Measurements from ENCODE around the gene SOX21. TPM values are rescaled to one million over a fixed set of nuclear protein-coding genes. Genes with fewer than 3 reads are reported as not detected.

Gene SOX21
- total and polyA plus RNA-seq, 7 donors = not detected

DNA sequence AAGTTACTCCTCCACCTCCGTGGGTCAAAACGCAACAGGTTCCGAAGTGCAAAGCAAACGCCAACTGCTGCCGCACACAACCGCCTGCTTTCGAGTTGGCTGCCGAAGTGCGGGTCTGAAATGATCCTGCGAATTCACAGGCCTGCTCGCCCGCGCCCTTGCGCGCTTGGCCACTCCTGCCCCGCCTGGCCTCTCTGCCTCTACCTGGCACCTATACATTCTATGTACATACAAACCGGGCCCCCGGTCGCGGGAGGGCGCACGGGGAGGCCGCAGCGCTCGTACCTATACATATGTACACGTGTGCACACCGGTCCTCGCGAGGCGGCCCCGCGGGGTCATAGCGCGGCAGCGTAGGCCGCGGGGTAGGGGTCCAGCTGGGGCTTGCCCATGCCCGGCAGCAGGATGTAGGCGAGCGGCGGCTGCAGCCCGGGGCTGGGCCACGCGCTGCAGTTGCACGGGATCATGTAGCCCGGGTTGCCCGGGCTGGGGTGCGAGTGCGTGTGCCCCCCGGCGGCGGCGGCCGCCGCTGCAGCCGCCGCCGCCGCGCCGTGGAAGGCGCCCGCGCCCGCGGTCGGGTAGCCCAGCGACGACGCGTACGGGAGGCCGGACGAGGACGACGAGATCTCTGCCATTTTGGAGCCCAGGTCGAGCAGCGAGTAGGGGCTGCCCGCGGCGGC lies 1.3 kb downstream of the SOX21 start:
- 3 to 4% (median 3%) methylated on average over 46 to 81 of the region's 81 CpGs for WGBS, 3 donors
- peaks cover 9% of the 10 kb centered on the region for H3K4me1 ChIP-seq
- DNase-seq (no peak), ATAC-seq (no peak)
- peaks cover 0 to 91% (median 42%) of the 10 kb centered on the region in 3 donors for H3K27me3 ChIP-seq (ENCODE audit: insufficient read depth in 3 of 3, low read length in 2 of 3)
- peak overlapping the region; percentile 58 for H3K4me3 ChIP-seq
- intact Hi-C loops (cut with DNase I) = no loop called here
- no peak overlapping the region for H3K27ac ChIP-seq
- no peaks in the 10 kb centered on the region for H3K9me3 ChIP-seq
- no peaks in the 10 kb centered on the region for H3K36me3 ChIP-seq (ENCODE audit: insufficient read depth in 1 of 2, low read depth in 1 of 2)
- TF ChIP-seq CTCF (IDR thresholded peaks at IDR 0.05) = no peak

DNA sequence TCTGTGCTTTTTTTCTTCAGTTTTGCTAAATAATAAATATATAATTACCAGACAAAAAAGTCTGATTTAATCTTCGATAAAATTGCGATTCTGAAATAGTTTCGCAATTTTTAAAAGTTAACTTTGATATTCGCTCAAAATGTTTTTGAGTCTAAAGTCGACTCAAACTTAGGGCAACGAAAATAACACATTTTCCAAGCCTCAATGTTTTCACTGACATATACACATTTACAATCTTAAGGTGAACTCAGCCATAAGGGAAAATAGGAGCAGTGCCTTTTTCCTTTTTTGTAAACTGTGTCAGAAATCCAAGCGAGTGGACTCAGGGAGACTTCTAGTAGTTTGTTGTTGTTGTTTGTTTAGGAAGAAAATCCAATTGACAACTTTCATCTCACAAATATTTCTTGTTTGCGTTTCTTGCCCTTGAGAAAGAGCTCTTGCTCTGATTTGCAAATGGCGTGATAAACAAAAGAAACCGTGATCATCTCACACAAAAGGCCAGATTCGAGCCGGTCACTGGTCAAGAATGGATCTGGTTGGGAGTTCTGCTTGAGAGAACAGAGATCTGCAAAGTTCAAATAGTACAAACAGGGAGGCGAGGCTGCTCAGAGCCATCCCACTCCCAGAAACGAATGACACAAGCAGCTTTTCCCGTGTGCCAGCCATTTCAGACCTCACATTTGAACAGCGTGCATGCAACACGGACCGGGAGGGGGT lies 2.1 kb downstream of the SOX21 start:
- peaks cover 9% of the 10 kb centered on the region for H3K4me1 ChIP-seq
- no peak for ATAC-seq
- no peak for DNase-seq
- no peaks in the 10 kb centered on the region for H3K36me3 ChIP-seq (ENCODE audit: insufficient read depth in 1 of 2, low read depth in 1 of 2)
- 16 to 17% (median 17%) methylated on average over 18 of the region's 18 CpGs for WGBS, 3 donors
- intact Hi-C loops (cut with DNase I) = no loop called here
- peaks cover 0 to 96% (median 48%) of the 10 kb centered on the region in 3 donors for H3K27me3 ChIP-seq (ENCODE audit: insufficient read depth in 3 of 3, low read length in 2 of 3)
- no peak overlapping the region for H3K27ac ChIP-seq
- H3K9me3 ChIP-seq = no peaks in the 10 kb centered on the region
- H3K4me3 ChIP-seq = no peak overlapping the region
- TF ChIP-seq CTCF (IDR thresholded peaks at IDR 0.05) = no peak

- Histone ChIP-seq H3K36me3 (ENCODE audit: insufficient read depth in 1 of 2, low read depth in 1 of 2) (no peaks in the 10 kb centered on the region), H3K27ac (no peak overlapping the region), H3K27me3 (ENCODE audit: insufficient read depth in 3 of 3, low read length in 2 of 3) (peaks cover 0 to 98% (median 50%) of the 10 kb centered on the region in 3 donors), H3K4me1 (peaks cover 9% of the 10 kb centered on the region), H3K4me3 (no peak overlapping the region), H3K9me3 (no peaks in the 10 kb centered on the region)
- intact Hi-C loops (cut with DNase I) = no loop called here
- no peak for TF ChIP-seq CTCF (IDR thresholded peaks at IDR 0.05)
- no peak for ATAC-seq
- DNase-seq = no peak
- WGBS, 3 donors = 14 to 16% (median 16%) methylated on average over 7 of the region's 7 CpGs
Observed at GRCh38 chr13:94709001-94709834, 3.1 kb downstream of the SOX21 start.

DNA sequence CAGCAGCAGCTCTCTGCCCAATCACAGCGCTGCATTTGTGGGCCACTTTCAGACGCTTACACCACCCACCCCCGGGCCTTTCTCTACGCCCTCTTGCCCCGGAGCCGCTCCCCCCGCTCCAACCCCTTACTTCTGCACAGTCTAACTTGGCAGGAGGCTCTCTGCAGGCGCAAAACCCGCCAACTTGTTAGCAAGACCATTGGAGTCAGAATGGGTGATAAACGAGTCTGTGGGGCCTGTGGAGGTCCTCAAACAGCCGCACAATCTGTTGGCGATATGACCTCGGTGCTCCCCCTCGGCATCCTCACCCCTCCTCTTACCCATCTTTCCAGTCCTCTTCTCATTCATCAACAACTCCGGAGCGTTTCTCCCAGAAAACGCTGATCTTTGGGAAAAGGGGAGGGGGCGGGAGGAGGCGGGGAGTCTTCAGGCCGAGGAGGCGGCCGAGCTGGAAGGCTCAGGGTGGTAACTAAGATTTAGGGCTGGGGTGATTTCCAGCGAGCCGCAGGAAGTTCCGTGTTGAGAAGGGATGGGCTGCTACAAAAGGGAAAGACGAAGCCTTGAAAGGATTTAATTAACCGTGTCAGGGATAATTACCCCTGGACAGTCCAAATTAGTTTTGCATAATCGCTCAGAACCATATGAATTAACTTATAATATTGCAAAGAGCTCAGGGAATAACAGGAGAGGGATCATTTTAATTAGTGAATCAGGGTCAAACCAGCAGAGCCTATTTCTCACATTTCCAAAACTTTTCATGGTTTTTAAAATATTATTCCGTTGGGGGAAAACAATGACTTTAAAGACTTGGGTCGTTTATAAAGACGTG lies 4.1 kb downstream of the SOX21 start:
- 5 to 8% (median 7%) methylated on average over 29 to 31 of the region's 31 CpGs for WGBS, 3 donors
- H3K4me3 ChIP-seq = peak overlapping the region; percentile 25
- intact Hi-C loops (cut with DNase I) = no loop called here

More for the DNA sequence above, 4.1 kb downstream of the SOX21 start:
- H3K4me1 ChIP-seq = peaks cover 9% of the 10 kb centered on the region
- ATAC-seq (no peak), DNase-seq (no peak)
- no peak for TF ChIP-seq CTCF (IDR thresholded peaks at IDR 0.05)
- no peaks in the 10 kb centered on the region for H3K36me3 ChIP-seq (ENCODE audit: insufficient read depth in 1 of 2, low read depth in 1 of 2)
- H3K9me3 ChIP-seq = no peaks in the 10 kb centered on the region
- peaks cover 0 to 98% (median 49%) of the 10 kb centered on the region in 3 donors for H3K27me3 ChIP-seq (ENCODE audit: insufficient read depth in 3 of 3, low read length in 2 of 3)
- H3K27ac ChIP-seq = no peak overlapping the region

Measured in psoas muscle (tissue), 8 donors.